Measurements from ENCODE around the gene SERPINA1.

The SERPINA1 gene

GRCh38 chr14:94365624-94366023 lies 22.8 kb downstream of the SERPINA1 start:
- no peak overlapping the region for H3K4me3 ChIP-seq (ENCODE audit: control insufficient read depth, low read depth, low read length)
- no peak for TF ChIP-seq CTCF (IDR thresholded peaks at IDR 0.05; ENCODE audit: control insufficient read depth, insufficient read depth, low read depth, low read length, missing control alignments)
- no peak for DNase-seq (ENCODE audit: low read depth)

GRCh38 chr14:94364964-94365363 lies 23.4 kb downstream of the SERPINA1 start:
- TF ChIP-seq CTCF (IDR thresholded peaks at IDR 0.05; ENCODE audit: control insufficient read depth, insufficient read depth, low read depth, low read length, missing control alignments): no peak

GRCh38 chr14:94364037-94364436 lies 24.4 kb downstream of the SERPINA1 start:
- H3K4me3 ChIP-seq (ENCODE audit: control insufficient read depth, low read depth, low read length): no peak overlapping the region
- DNase-seq (ENCODE audit: low read depth): no peak
- TF ChIP-seq CTCF (IDR thresholded peaks at IDR 0.05; ENCODE audit: control insufficient read depth, insufficient read depth, low read depth, low read length, missing control alignments): no peak

More at GRCh38 chr14:94364964-94365363, 23.4 kb downstream of the SERPINA1 start:
- no peak for DNase-seq (ENCODE audit: low read depth)
- no peak overlapping the region for H3K4me3 ChIP-seq (ENCODE audit: control insufficient read depth, low read depth, low read length)

- no peak for TF ChIP-seq CTCF (IDR thresholded peaks at IDR 0.05; ENCODE audit: control insufficient read depth, insufficient read depth, low read depth, low read length, missing control alignments)
- DNase-seq (ENCODE audit: low read depth): no peak
- no peak overlapping the region for H3K4me3 ChIP-seq (ENCODE audit: control insufficient read depth, low read depth, low read length)
Observed at GRCh38 chr14:94363151-94363624, 25.2 kb downstream of the SERPINA1 start.

GRCh38 chr14:94362614-94363133 lies 25.7 kb downstream of the SERPINA1 start:
- no peak overlapping the region for H3K4me3 ChIP-seq (ENCODE audit: control insufficient read depth, low read depth, low read length)
- no peak for DNase-seq (ENCODE audit: low read depth)
- no peak for TF ChIP-seq CTCF (IDR thresholded peaks at IDR 0.05; ENCODE audit: control insufficient read depth, insufficient read depth, low read depth, low read length, missing control alignments)

- H3K4me3 ChIP-seq (ENCODE audit: control insufficient read depth, low read depth, low read length): no peak overlapping the region
- TF ChIP-seq CTCF (IDR thresholded peaks at IDR 0.05; ENCODE audit: control insufficient read depth, insufficient read depth, low read depth, low read length, missing control alignments): no peak
- no peak for DNase-seq (ENCODE audit: low read depth)
Observed at GRCh38 chr14:94361682-94362081, 26.7 kb downstream of the SERPINA1 start.
